Astrocyte (in vitro differentiated cells and primary cell): ENCODE measurements around the gene FBXW12. TPM values are rescaled to one million over a fixed set of nuclear protein-coding genes. Genes with fewer than 3 reads are reported as not detected.

Experiments used
- DNase-seq: peaks from one replicate; pipeline ENCODE4 v3.0.0-alpha.2; 2010; ENCODE audit warnings: low read depth
- FAIRE-seq: peaks from 2 replicates; lab custom pipeline; 2011; peaks lifted over from hg19 to GRCh38; lab: Jason Lieb, UNC
- H2AFZ ChIP-seq: 2 replicates; pipeline ENCODE4 v1.6.0; 2012; ENCODE audit warnings: low read depth, low read length, inconsistent platforms
- H3K27ac ChIP-seq: 2 replicates; pipeline ENCODE4 v1.5.1; 2011; ENCODE audit warnings: low read depth, low read length, inconsistent platforms
- H3K27me3 ChIP-seq: 2 replicates; pipeline ENCODE4 v1.6.0; 2011; ENCODE audit warnings: low read length, inconsistent platforms; ENCODE audit not compliant: insufficient read depth
- H3K36me3 ChIP-seq: 2 replicates; pipeline ENCODE4 v1.5.1; 2011; ENCODE audit warnings: low read length, inconsistent platforms; ENCODE audit not compliant: insufficient read depth
- H3K4me1 ChIP-seq: 2 replicates; pipeline ENCODE4 v1.5.1; 2011; ENCODE audit warnings: low read length, inconsistent platforms; ENCODE audit not compliant: insufficient read depth
- H3K4me2 ChIP-seq: 2 replicates; pipeline ENCODE4 v1.6.0; 2012; ENCODE audit warnings: low read length, inconsistent platforms
- H3K4me3 ChIP-seq: 2 replicates; pipeline ENCODE4 v1.5.1; 2011; ENCODE audit warnings: low read depth, mild to moderate bottlenecking, low read length, inconsistent platforms; ENCODE audit not compliant: insufficient read depth
- H3K79me2 ChIP-seq: 2 replicates; pipeline ENCODE4 v1.6.0; 2012; ENCODE audit warnings: mild to moderate bottlenecking, low read length, inconsistent platforms; ENCODE audit not compliant: insufficient read depth
- H3K9ac ChIP-seq: 2 replicates; pipeline ENCODE4 v1.6.0; 2012; ENCODE audit warnings: mild to moderate bottlenecking, low read length, inconsistent platforms
- H3K9me3 ChIP-seq: 2 replicates; pipeline ENCODE4 v1.5.1; 2012; ENCODE audit warnings: low read depth, mild to moderate bottlenecking, low read length, inconsistent platforms; ENCODE audit not compliant: insufficient read depth
- H4K20me1 ChIP-seq: 2 replicates; pipeline ENCODE4 v1.6.0; 2012; ENCODE audit warnings: low read length, inconsistent platforms; ENCODE audit not compliant: insufficient read depth
- H3K27ac Mint-ChIP-seq: one replicate; pipeline ENCODE4 v1.8.0; 2021; ENCODE audit warnings: mild to moderate bottlenecking, mixed read lengths; ENCODE audit not compliant: unreplicated experiment
- H3K27me3 Mint-ChIP-seq: one replicate; pipeline ENCODE4 v1.8.0; 2021; ENCODE audit warnings: low read depth, mixed read lengths; ENCODE audit not compliant: unreplicated experiment
- H3K36me3 Mint-ChIP-seq: one replicate; pipeline ENCODE4 v1.8.0; 2021; ENCODE audit warnings: low read depth, mixed read lengths; ENCODE audit not compliant: unreplicated experiment
- H3K4me1 Mint-ChIP-seq: one replicate; pipeline ENCODE4 v1.8.0; 2021; ENCODE audit warnings: low read depth, mixed read lengths; ENCODE audit not compliant: unreplicated experiment
- H3K4me3 Mint-ChIP-seq: one replicate; pipeline ENCODE4 v1.8.0; 2021; ENCODE audit warnings: mild to moderate bottlenecking, moderate library complexity, mixed read lengths; ENCODE audit not compliant: unreplicated experiment
- H3K9me3 Mint-ChIP-seq: one replicate; pipeline ENCODE4 v1.8.0; 2021; ENCODE audit warnings: mild to moderate bottlenecking, mixed read lengths; ENCODE audit not compliant: unreplicated experiment
- EZH2 ChIP-seq: IDR thresholded peaks from 2 replicates; pipeline ENCODE4 v1.6.1; 2012; ENCODE audit warnings: mild to moderate bottlenecking, low read length, inconsistent platforms; ENCODE audit not compliant: insufficient read depth
- total RNA-seq: library from RNA; stranded (reverse); gene quantifications from 2 replicates; pipeline ENCODE4 v1.2.1, GENCODE V29; 2021
- TF ChIP-seq, protein P1 (sequence below): IDR thresholded peaks from 2 replicates; pipeline ENCODE4 v1.5.1; 2011; ENCODE audit warnings: low read depth, mild to moderate bottlenecking, inconsistent platforms, low read length, moderate library complexity; ENCODE audit not compliant: insufficient read depth

Gene FBXW12
- total RNA-seq, 1 donor from 2014 or later, result not detected

- Histone ChIP-seq H3K36me3 (no peaks in the 10 kb centered on the region), H3K79me2 (peaks cover 36% of the 10 kb centered on the region), H3K9me3 (no peaks in the 10 kb centered on the region), H3K9ac (no peak overlapping the region), H4K20me1 (peaks cover 79% of the 10 kb centered on the region), H3K4me2 (no peak overlapping the region), H3K4me1 (peaks cover 23% of the 10 kb centered on the region), H3K27ac (no peak overlapping the region), H3K27me3 (no peaks in the 10 kb centered on the region), H2AFZ (no peak overlapping the region), H3K4me3 (no peak overlapping the region)
- Mint-ChIP-seq H3K9me3 (no peaks in the 10 kb centered on the region), H3K4me3 (no peak overlapping the region), H3K27ac (no peak overlapping the region), H3K36me3 (peaks cover 10% of the 10 kb centered on the region), H3K27me3 (no peaks in the 10 kb centered on the region), H3K4me1 (peaks cover 19% of the 10 kb centered on the region)
- DNase-seq (no peak), FAIRE-seq (no peak)
- TF ChIP-seq, protein P1, sequence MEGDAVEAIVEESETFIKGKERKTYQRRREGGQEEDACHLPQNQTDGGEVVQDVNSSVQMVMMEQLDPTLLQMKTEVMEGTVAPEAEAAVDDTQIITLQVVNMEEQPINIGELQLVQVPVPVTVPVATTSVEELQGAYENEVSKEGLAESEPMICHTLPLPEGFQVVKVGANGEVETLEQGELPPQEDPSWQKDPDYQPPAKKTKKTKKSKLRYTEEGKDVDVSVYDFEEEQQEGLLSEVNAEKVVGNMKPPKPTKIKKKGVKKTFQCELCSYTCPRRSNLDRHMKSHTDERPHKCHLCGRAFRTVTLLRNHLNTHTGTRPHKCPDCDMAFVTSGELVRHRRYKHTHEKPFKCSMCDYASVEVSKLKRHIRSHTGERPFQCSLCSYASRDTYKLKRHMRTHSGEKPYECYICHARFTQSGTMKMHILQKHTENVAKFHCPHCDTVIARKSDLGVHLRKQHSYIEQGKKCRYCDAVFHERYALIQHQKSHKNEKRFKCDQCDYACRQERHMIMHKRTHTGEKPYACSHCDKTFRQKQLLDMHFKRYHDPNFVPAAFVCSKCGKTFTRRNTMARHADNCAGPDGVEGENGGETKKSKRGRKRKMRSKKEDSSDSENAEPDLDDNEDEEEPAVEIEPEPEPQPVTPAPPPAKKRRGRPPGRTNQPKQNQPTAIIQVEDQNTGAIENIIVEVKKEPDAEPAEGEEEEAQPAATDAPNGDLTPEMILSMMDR, result no peak
- no peak for TF ChIP-seq EZH2
Observed at GRCh38 chr3:48422272-48422671, 50.3 kb downstream of the FBXW12 start.

DNA sequence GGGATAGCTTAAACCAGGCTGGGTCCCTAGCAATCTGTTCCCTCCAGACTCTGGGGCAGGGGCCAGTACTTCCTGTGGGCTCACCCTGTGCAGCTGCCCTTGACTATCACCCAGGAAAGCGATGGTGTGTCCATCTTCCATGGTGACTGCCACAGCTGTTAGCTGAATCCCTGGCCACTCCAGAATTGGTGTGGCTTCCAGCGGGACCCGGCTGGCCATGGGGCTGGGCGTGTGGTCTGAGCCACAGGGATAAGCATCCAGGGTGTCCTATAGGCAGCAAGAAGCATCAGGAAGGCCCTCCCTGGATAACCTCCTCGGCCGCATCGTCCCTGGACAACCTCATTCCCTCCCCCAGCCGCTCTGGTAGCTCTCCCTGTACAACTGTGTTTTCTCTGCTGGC lies 50.7 kb downstream of the FBXW12 start:
- TF ChIP-seq, protein P1, result no peak
- no peak for TF ChIP-seq EZH2
- no peak overlapping the region for H3K9ac ChIP-seq
- no peaks in the 10 kb centered on the region for H3K27me3 ChIP-seq
- H3K4me3 Mint-ChIP-seq, result no peak overlapping the region
- no peaks in the 10 kb centered on the region for H3K9me3 ChIP-seq
- H4K20me1 ChIP-seq, result peaks cover 83% of the 10 kb centered on the region
- peaks cover 40% of the 10 kb centered on the region for H3K79me2 ChIP-seq
- DNase-seq, result no peak
- no peak overlapping the region for H3K4me2 ChIP-seq
- H3K4me1 Mint-ChIP-seq, result peaks cover 23% of the 10 kb centered on the region
- no peak overlapping the region for H3K27ac Mint-ChIP-seq
- no peaks in the 10 kb centered on the region for H3K9me3 Mint-ChIP-seq
- peaks cover 27% of the 10 kb centered on the region for H3K4me1 ChIP-seq
- H3K27me3 Mint-ChIP-seq, result no peaks in the 10 kb centered on the region
- no peak overlapping the region for H3K4me3 ChIP-seq
- H3K27ac ChIP-seq, result no peak overlapping the region
- FAIRE-seq, result no peak
- H3K36me3 ChIP-seq, result no peaks in the 10 kb centered on the region
- H2AFZ ChIP-seq, result no peak overlapping the region
- peaks cover 10% of the 10 kb centered on the region for H3K36me3 Mint-ChIP-seq

GRCh38 chr3:48423241-48423882 lies 51.3 kb downstream of the FBXW12 start:
- peaks cover 30% of the 10 kb centered on the region for H3K4me1 Mint-ChIP-seq
- H3K9me3 Mint-ChIP-seq, result no peaks in the 10 kb centered on the region
- no peak overlapping the region for H3K4me3 Mint-ChIP-seq
- FAIRE-seq, result no peak
- no peak overlapping the region for H2AFZ ChIP-seq
- TF ChIP-seq EZH2, result no peak
- TF ChIP-seq, protein P1, result no peak
- H3K27ac ChIP-seq, result no peak overlapping the region
- H4K20me1 ChIP-seq, result peaks cover 89% of the 10 kb centered on the region
- H3K79me2 ChIP-seq, result peaks cover 47% of the 10 kb centered on the region
- no peaks in the 10 kb centered on the region for H3K36me3 ChIP-seq
- no peak overlapping the region for H3K4me2 ChIP-seq
- H3K4me3 ChIP-seq, result no peak overlapping the region
- no peaks in the 10 kb centered on the region for H3K9me3 ChIP-seq
- H3K27ac Mint-ChIP-seq, result no peak overlapping the region
- H3K9ac ChIP-seq, result no peak overlapping the region
- H3K4me1 ChIP-seq, result peaks cover 33% of the 10 kb centered on the region
- no peaks in the 10 kb centered on the region for H3K27me3 ChIP-seq
- no peak for DNase-seq
- peaks cover 10% of the 10 kb centered on the region for H3K36me3 Mint-ChIP-seq
- no peaks in the 10 kb centered on the region for H3K27me3 Mint-ChIP-seq
